CD4-positive, alpha-beta T cell (primary cell): Measurements from ENCODE around the gene VPS13D. TPM values are rescaled to one million over a fixed set of nuclear protein-coding genes. Genes with fewer than 3 reads are reported as not detected.

ENCODE experiments used
- ATAC-seq: fragments of 200-7000 bp; cut with Tn5 transposase; one replicate; pipeline ENCODE4 v1.10.0; 2022; ENCODE audit warnings: mild to moderate bottlenecking; ENCODE audit not compliant: poor library complexity
- CTCF ChIA-PET: fragments of 350-600 bp; sonication (Branson Sonifier 250); formaldehyde crosslinking; loops from one replicate; lab custom pipeline; 2021; ENCODE audit warnings: antibody characterized with exemption, inconsistent platforms; lab: Charles Lee
- POLR2A ChIA-PET: fragments of 350-600 bp; sonication (Branson Sonifier 250); formaldehyde crosslinking; loops from one replicate; lab custom pipeline; 2021; ENCODE audit warnings: antibody characterized with exemption, inconsistent platforms; lab: Charles Lee
- DNase-seq, 14 experiments: peaks; one replicate each; pipeline ENCODE4 v3.0.0-alpha.2; 2013 to 2020; ENCODE audit warnings: mixed read lengths in 2 of 14
- H3K27ac ChIP-seq, 2 donors: one replicate each; pipeline versions ENCODE4 v1.5.1 to v1.7.0; 2013; ENCODE audit warnings: low read length in 2 of 2, low read depth in 1 of 2, mild to moderate bottlenecking in 1 of 2
- H3K27me3 ChIP-seq, 2 experiments: 1 replicate in 1 of 2; 2 replicates in 1 of 2; pipeline versions ENCODE4 v1.6.1 to v1.7.0; 2013; ENCODE audit warnings: low read length in 2 of 2, control low read depth in 1 of 2, mild to moderate bottlenecking in 1 of 2, moderate library complexity in 1 of 2; ENCODE audit not compliant: insufficient read depth in 2 of 2, control insufficient read depth in 1 of 2
- H3K36me3 ChIP-seq: one replicate; pipeline ENCODE4 v1.6.1; 2013; ENCODE audit warnings: low read length, control low read depth; ENCODE audit not compliant: insufficient read depth
- H3K4me1 ChIP-seq: one replicate; pipeline ENCODE4 v1.6.1; 2013; ENCODE audit warnings: low read length, control low read depth; ENCODE audit not compliant: insufficient read depth
- H3K4me3 ChIP-seq: one replicate; pipeline ENCODE4 v1.5.1; 2013; ENCODE audit warnings: mild to moderate bottlenecking, low read length, moderate library complexity
- H3K9me3 ChIP-seq, 2 experiments: 1 replicate in 1 of 2; 2 replicates in 1 of 2; pipeline versions ENCODE4 v1.6.1 to v1.7.0; 2013; ENCODE audit warnings: low read length in 2 of 2, mild to moderate bottlenecking in 2 of 2, control low read depth in 1 of 2, moderate library complexity in 1 of 2; ENCODE audit not compliant: control insufficient read depth in 1 of 2, insufficient read depth in 1 of 2
- H3K27ac Mint-ChIP-seq: one replicate; pipeline ENCODE4 v1.8.0; 2020; ENCODE audit warnings: mixed read lengths
- H3K27me3 Mint-ChIP-seq: one replicate; pipeline ENCODE4 v1.8.0; 2021; ENCODE audit warnings: mixed read lengths
- H3K36me3 Mint-ChIP-seq: one replicate; pipeline ENCODE4 v1.8.0; 2021; ENCODE audit warnings: low read depth, mixed read lengths
- H3K4me1 Mint-ChIP-seq: one replicate; pipeline ENCODE4 v1.8.0; 2021; ENCODE audit warnings: low read depth, mixed read lengths
- H3K4me3 Mint-ChIP-seq: one replicate; pipeline ENCODE4 v1.8.0; 2020; ENCODE audit warnings: mild to moderate bottlenecking, mixed read lengths
- H3K9me3 Mint-ChIP-seq: one replicate; pipeline ENCODE4 v1.8.0; 2020; ENCODE audit warnings: mixed read lengths
- intact Hi-C, 2 experiments: fragments of 100-400 bp; cut with DNase I in 1 of 2; cut with micrococcal nuclease in 1 of 2; formaldehyde crosslinking; loops; one replicate each; pipeline versions ENCODE4 v1.15.1 to v1.9.0; 2023 to 2025; cut with DNase I, micrococcal nuclease
- total RNA-seq, 174 experiments: library from RNA in 2 of 174; stranded (reverse) in 2 of 174; gene quantifications; one replicate each; pipeline ENCODE4 v1.2.3 and lab custom pipeline; 2021 to 2026
- TF ChIP-seq, protein P1 (sequence below): fragments of 200-600 bp; IDR thresholded peaks from one replicate; pipeline ENCODE4 v1.8.0; 2022; ENCODE audit warnings: antibody characterized with exemption, mild to moderate bottlenecking

The VPS13D gene
- total RNA-seq, 2 experiments from 2014 or later, result 63.0 to 67.3 TPM

GRCh38 chr1:12185918-12186678 lies 43.7 kb upstream of the VPS13D start:
- ChIA-PET POLR2A (interaction anchor here (1.1 to 1.9 kb wide), 2 partner anchors 37 to 61 kb away, joined by 3 to 6 read pairs; no protein-coding TSS in a partner anchor), CTCF (no interaction called here)
- Mint-ChIP-seq H3K4me1 (peaks cover 40% of the 10 kb centered on the region), H3K27me3 (no peaks in the 10 kb centered on the region), H3K36me3 (peaks cover 41% of the 10 kb centered on the region), H3K4me3 (no peak overlapping the region), H3K27ac (peak overlapping the region; percentile 55), H3K9me3 (no peaks in the 10 kb centered on the region)
- no peaks in the 10 kb centered on the region for H3K27me3 ChIP-seq
- peaks cover 64% of the 10 kb centered on the region for H3K36me3 ChIP-seq
- peak overlapping the region in 1 of 2 donors; percentile 14 for H3K27ac ChIP-seq
- H3K4me3 ChIP-seq, result no peak overlapping the region
- ATAC-seq, result no peak
- H3K4me1 ChIP-seq, result peaks cover 83% of the 10 kb centered on the region
- TF ChIP-seq, protein P1, sequence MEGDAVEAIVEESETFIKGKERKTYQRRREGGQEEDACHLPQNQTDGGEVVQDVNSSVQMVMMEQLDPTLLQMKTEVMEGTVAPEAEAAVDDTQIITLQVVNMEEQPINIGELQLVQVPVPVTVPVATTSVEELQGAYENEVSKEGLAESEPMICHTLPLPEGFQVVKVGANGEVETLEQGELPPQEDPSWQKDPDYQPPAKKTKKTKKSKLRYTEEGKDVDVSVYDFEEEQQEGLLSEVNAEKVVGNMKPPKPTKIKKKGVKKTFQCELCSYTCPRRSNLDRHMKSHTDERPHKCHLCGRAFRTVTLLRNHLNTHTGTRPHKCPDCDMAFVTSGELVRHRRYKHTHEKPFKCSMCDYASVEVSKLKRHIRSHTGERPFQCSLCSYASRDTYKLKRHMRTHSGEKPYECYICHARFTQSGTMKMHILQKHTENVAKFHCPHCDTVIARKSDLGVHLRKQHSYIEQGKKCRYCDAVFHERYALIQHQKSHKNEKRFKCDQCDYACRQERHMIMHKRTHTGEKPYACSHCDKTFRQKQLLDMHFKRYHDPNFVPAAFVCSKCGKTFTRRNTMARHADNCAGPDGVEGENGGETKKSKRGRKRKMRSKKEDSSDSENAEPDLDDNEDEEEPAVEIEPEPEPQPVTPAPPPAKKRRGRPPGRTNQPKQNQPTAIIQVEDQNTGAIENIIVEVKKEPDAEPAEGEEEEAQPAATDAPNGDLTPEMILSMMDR, result no peak
- DNase-seq, result no peak
- H3K9me3 ChIP-seq, result no peaks in the 10 kb centered on the region
- intact Hi-C loops, result no loop called here

GRCh38 chr1:12186679-12186985 lies 43.2 kb upstream of the VPS13D start:
- POLR2A ChIA-PET, result no interaction called here
- Mint-ChIP-seq H3K4me1 (peaks cover 40% of the 10 kb centered on the region), H3K27me3 (no peaks in the 10 kb centered on the region), H3K36me3 (peaks cover 45% of the 10 kb centered on the region), H3K4me3 (no peak overlapping the region), H3K27ac (peak overlapping the region; percentile 55), H3K9me3 (no peaks in the 10 kb centered on the region)
- H3K27me3 ChIP-seq, result no peaks in the 10 kb centered on the region
- no peak overlapping the region for H3K4me3 ChIP-seq
- peak overlapping the region; percentile 14 to 15 for H3K27ac ChIP-seq
- CTCF ChIA-PET, result no interaction called here
- ATAC-seq (no peak), DNase-seq (no peak)
- intact Hi-C loops, result no loop called here
- H3K9me3 ChIP-seq, result no peaks in the 10 kb centered on the region
- TF ChIP-seq, protein P1, result no peak
- H3K36me3 ChIP-seq, result peaks cover 64% of the 10 kb centered on the region
- peaks cover 79% of the 10 kb centered on the region for H3K4me1 ChIP-seq

- intact Hi-C loops, result no loop called here
- Histone ChIP-seq H3K27ac (peak overlapping the region in 1 of 2 donors; percentile 37), H3K27me3 (no peaks in the 10 kb centered on the region), H3K4me3 (no peak overlapping the region), H3K36me3 (peaks cover 68% of the 10 kb centered on the region), H3K9me3 (no peaks in the 10 kb centered on the region), H3K4me1 (peaks cover 70% of the 10 kb centered on the region)
- no peak for DNase-seq
- ChIA-PET POLR2A (interaction anchor here (1.0 to 2.3 kb wide), 2 partner anchors 10 to 22 kb away, joined by 4 to 8 read pairs; no protein-coding TSS in a partner anchor), CTCF (interaction anchor here (1.0 kb wide), 1 partner anchor 64 kb away, joined by 4 read pairs; no protein-coding TSS in a partner anchor)
- ATAC-seq, result no peak
- Mint-ChIP-seq H3K4me1 (peaks cover 26% of the 10 kb centered on the region), H3K36me3 (peaks cover 52% of the 10 kb centered on the region), H3K4me3 (no peak overlapping the region), H3K9me3 (no peaks in the 10 kb centered on the region), H3K27ac (peak overlapping the region; percentile 43), H3K27me3 (no peaks in the 10 kb centered on the region)
- TF ChIP-seq, protein P1, result no peak
These were observed 41.7 kb upstream of the VPS13D start for GRCh38 chr1:12188115-12188514.
